Neural cell (in vitro differentiated cells): ENCODE measurements around the gene DFFA. TPM values are rescaled to one million over a fixed set of nuclear protein-coding genes. Genes with fewer than 3 reads are reported as not detected.
A peak's percentile ranks its signal among the peaks of the same experiment; 100 is the strongest.

Source experiments
- H2AFZ ChIP-seq: fragments of 200-600, 300-800 bp; sonication (generic), shearing (Covaris generic); 2 replicates; pipeline ENCODE4 v1.6.0; 2014; ENCODE audit warnings: low read depth, mild to moderate bottlenecking, antibody characterized with exemption, low read length, moderate library complexity
- H3F3A ChIP-seq: fragments of 200-600 bp; shearing (Covaris generic); 2 replicates; pipeline ENCODE4 v1.6.1; 2016; ENCODE audit warnings: mild to moderate bottlenecking, moderate library complexity, mixed read lengths, antibody characterized with exemption, low read length; ENCODE audit not compliant: insufficient read depth, poor library complexity, severe bottlenecking
- H3K27ac ChIP-seq: fragments of 200-600, 300-800 bp; sonication (generic), shearing (Covaris generic); 2 replicates; pipeline ENCODE4 v1.5.1; 2014; ENCODE audit warnings: mild to moderate bottlenecking, low read length, moderate library complexity
- H3K27me3 ChIP-seq: fragments of 300-800, 200-600 bp; sonication (generic), shearing (Covaris generic); 2 replicates; pipeline ENCODE4 v1.6.0; 2014; ENCODE audit warnings: mild to moderate bottlenecking, low read depth, low read length, moderate library complexity; ENCODE audit not compliant: insufficient read depth
- H3K36me3 ChIP-seq: fragments of 300-800, 200-600 bp; sonication (generic), shearing (Covaris generic); 2 replicates; pipeline ENCODE4 v1.5.1; 2014; ENCODE audit warnings: mild to moderate bottlenecking, antibody characterized with exemption, low read length, moderate library complexity; ENCODE audit not compliant: insufficient read depth
- H3K4me2 ChIP-seq: fragments of 300-800, 200-600 bp; sonication (generic), shearing (Covaris generic); 2 replicates; pipeline ENCODE4 v1.6.0; 2014; ENCODE audit warnings: mild to moderate bottlenecking, low read length
- H3K4me3 ChIP-seq: fragments of 300-800, 200-600 bp; sonication (generic), shearing (Covaris generic); 2 replicates; pipeline ENCODE4 v1.5.1; 2014; ENCODE audit warnings: mild to moderate bottlenecking, low read length, moderate library complexity
- H3K79me2 ChIP-seq: fragments of 200-600 bp; shearing (Covaris generic); replicated peaks from 2 replicates; pipeline ENCODE4 v1.6.0; 2014; ENCODE audit warnings: mild to moderate bottlenecking, low read length, moderate library complexity; ENCODE audit not compliant: insufficient read depth
- H3K9ac ChIP-seq: fragments of 300-800, 200-600 bp; sonication (generic), shearing (Covaris generic); 2 replicates; pipeline ENCODE4 v1.6.1; 2016; ENCODE audit warnings: mild to moderate bottlenecking, low read length, mixed read lengths
- H3K9me2 ChIP-seq: fragments of 200-600 bp; shearing (Covaris generic); 2 replicates; pipeline ENCODE4 v1.6.1; 2016; ENCODE audit warnings: mild to moderate bottlenecking, low read length, mixed read lengths; ENCODE audit not compliant: insufficient read depth
- H3K9me3 ChIP-seq: fragments of 200-600, 300-800 bp; sonication (generic), shearing (Covaris generic); 2 replicates; pipeline ENCODE4 v1.6.1; 2016; ENCODE audit warnings: mild to moderate bottlenecking, mixed run types, low read length, moderate library complexity, mixed read lengths
- H4K20me1 ChIP-seq: fragments of 200-600 bp; shearing (Covaris generic); 2 replicates; pipeline ENCODE4 v1.6.1; 2016; ENCODE audit warnings: mild to moderate bottlenecking, mixed run types; ENCODE audit not compliant: insufficient read depth
- EP300 ChIP-seq: fragments of 450-650 bp; conservative IDR thresholded peaks from 2 replicates; pipeline ENCODE4 v1.6.1; 2014; ENCODE audit warnings: antibody characterized with exemption, mild to moderate bottlenecking, moderate library complexity; ENCODE audit not compliant: poor library complexity, severe bottlenecking
- EZH2 ChIP-seq: fragments of 200-600, 300-800 bp; shearing (Covaris generic), sonication (generic); IDR thresholded peaks from 2 replicates; pipeline ENCODE4 v1.6.1; 2014; ENCODE audit warnings: antibody characterized with exemption, low read length, borderline replicate concordance, mild to moderate bottlenecking; ENCODE audit not compliant: insufficient read depth, poor library complexity, severe bottlenecking
- MXI1 ChIP-seq: fragments of 450-650 bp; conservative IDR thresholded peaks from 2 replicates; pipeline ENCODE4 v1.6.1; 2014; ENCODE audit warnings: antibody characterized with exemption, mild to moderate bottlenecking; ENCODE audit not compliant: poor library complexity, severe bottlenecking
- POLR2AphosphoS5 ChIP-seq: IDR thresholded peaks from 2 replicates; pipeline ENCODE4 v1.6.1; 2012
- RAD21 ChIP-seq: fragments of 450-650 bp; conservative IDR thresholded peaks from 2 replicates; pipeline ENCODE4 v1.6.1; 2014; ENCODE audit warnings: antibody characterized with exemption, mild to moderate bottlenecking, moderate library complexity
- REST ChIP-seq: IDR thresholded peaks from 2 replicates; pipeline ENCODE4 v1.6.1; 2012; ENCODE audit warnings: borderline replicate concordance
- SMC3 ChIP-seq: fragments of 450-650 bp; conservative IDR thresholded peaks from 2 replicates; pipeline ENCODE4 v1.6.1; 2014; ENCODE audit warnings: antibody characterized with exemption, mild to moderate bottlenecking, moderate library complexity; ENCODE audit not compliant: poor library complexity
- TAF1 ChIP-seq: IDR thresholded peaks from 2 replicates; pipeline ENCODE4 v1.6.1; 2012; ENCODE audit warnings: low read depth
- polyA plus RNA-seq: library from polyadenylated mRNA; depleted of rRNA; stranded (reverse); fragments of >200 nt; gene quantifications from 2 replicates; pipeline ENCODE4 v1.2.3, GENCODE V29; 2014
- TF ChIP-seq, protein P1 (sequence below): fragments of 450-650 bp; IDR thresholded peaks from 2 replicates; pipeline ENCODE4 v1.5.1; 2014; ENCODE audit warnings: antibody characterized with exemption, mild to moderate bottlenecking, moderate library complexity; ENCODE audit not compliant: poor library complexity, severe bottlenecking

The DFFA gene
- polyA plus RNA-seq, 1 donor from 2014 or later: 32.7 TPM

GRCh38 chr1:10494754-10495474, 22.6 kb upstream of the DFFA start:
- H3K27me3 ChIP-seq: no peaks in the 10 kb centered on the region
- no peaks in the 10 kb centered on the region for H3F3A ChIP-seq
- H3K36me3 ChIP-seq: no peaks in the 10 kb centered on the region
- H4K20me1 ChIP-seq: no peaks in the 10 kb centered on the region
- no peaks in the 10 kb centered on the region for H3K79me2 ChIP-seq
- no peaks in the 10 kb centered on the region for H3K9me3 ChIP-seq
- no peak overlapping the region for H2AFZ ChIP-seq
- H3K4me2 ChIP-seq: no peak overlapping the region
- peak overlapping the region; percentile 23 for H3K9ac ChIP-seq
- TF ChIP-seq, protein P1, sequence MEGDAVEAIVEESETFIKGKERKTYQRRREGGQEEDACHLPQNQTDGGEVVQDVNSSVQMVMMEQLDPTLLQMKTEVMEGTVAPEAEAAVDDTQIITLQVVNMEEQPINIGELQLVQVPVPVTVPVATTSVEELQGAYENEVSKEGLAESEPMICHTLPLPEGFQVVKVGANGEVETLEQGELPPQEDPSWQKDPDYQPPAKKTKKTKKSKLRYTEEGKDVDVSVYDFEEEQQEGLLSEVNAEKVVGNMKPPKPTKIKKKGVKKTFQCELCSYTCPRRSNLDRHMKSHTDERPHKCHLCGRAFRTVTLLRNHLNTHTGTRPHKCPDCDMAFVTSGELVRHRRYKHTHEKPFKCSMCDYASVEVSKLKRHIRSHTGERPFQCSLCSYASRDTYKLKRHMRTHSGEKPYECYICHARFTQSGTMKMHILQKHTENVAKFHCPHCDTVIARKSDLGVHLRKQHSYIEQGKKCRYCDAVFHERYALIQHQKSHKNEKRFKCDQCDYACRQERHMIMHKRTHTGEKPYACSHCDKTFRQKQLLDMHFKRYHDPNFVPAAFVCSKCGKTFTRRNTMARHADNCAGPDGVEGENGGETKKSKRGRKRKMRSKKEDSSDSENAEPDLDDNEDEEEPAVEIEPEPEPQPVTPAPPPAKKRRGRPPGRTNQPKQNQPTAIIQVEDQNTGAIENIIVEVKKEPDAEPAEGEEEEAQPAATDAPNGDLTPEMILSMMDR: peak; percentile 94
- TF ChIP-seq SMC3: peak; percentile 75
- TF ChIP-seq EP300: no peak
- peak; percentile 14 for TF ChIP-seq MXI1
- peak; percentile 82 for TF ChIP-seq RAD21
- no peak overlapping the region for H3K27ac ChIP-seq
- peak overlapping the region; percentile 45 for H3K4me3 ChIP-seq
- H3K9me2 ChIP-seq: no peaks in the 10 kb centered on the region

DNA sequence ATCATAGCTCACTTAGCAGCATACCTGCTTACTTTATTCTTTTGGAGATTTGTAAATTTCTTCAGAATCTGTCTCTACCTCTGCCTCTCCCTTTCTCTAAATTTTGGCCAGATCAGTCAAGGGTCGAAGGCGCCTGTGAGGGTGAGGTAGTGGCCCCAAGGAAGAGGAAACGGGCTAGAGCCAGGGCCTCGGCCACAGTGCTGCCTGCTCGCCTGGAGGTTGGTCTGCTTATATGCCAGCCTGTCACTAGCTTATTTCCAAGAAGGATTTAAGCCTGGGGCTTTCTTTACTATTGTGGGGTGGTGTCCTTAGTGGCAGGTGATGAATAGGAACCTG, 22.1 kb upstream of the DFFA start:
- H3K36me3 ChIP-seq: no peaks in the 10 kb centered on the region

More for the DNA sequence above, 22.1 kb upstream of the DFFA start:
- H3K4me3 ChIP-seq: no peak overlapping the region
- H3K27me3 ChIP-seq: no peaks in the 10 kb centered on the region
- no peak overlapping the region for H2AFZ ChIP-seq
- H3K9ac ChIP-seq: no peak overlapping the region
- no peak for TF ChIP-seq SMC3
- no peak for TF ChIP-seq EP300
- no peak for TF ChIP-seq EZH2
- TF ChIP-seq MXI1: no peak
- no peak for TF ChIP-seq POLR2AphosphoS5
- no peak for TF ChIP-seq TAF1
- no peak for TF ChIP-seq REST
- no peak for TF ChIP-seq RAD21
- TF ChIP-seq, protein P1: no peak
- no peaks in the 10 kb centered on the region for H3F3A ChIP-seq
- H4K20me1 ChIP-seq: no peaks in the 10 kb centered on the region
- H3K9me2 ChIP-seq: no peaks in the 10 kb centered on the region
- H3K9me3 ChIP-seq: no peaks in the 10 kb centered on the region
- no peaks in the 10 kb centered on the region for H3K79me2 ChIP-seq
- H3K27ac ChIP-seq: no peak overlapping the region
- no peak overlapping the region for H3K4me2 ChIP-seq
